ENCODE measurements around the gene JMJD8. TPM values are rescaled to one million over a fixed set of nuclear protein-coding genes. Genes with fewer than 3 reads are reported as not detected.

The JMJD8 gene
- total RNA-seq, 1 donor from 2014 or later: 71.4 TPM

- H3K4me3 Mint-ChIP-seq: peak within 1 kb of the TSS; percentile 85
- DNase-seq (ENCODE audit: low spot score): peak; percentile 91
- H3K4me1 Mint-ChIP-seq (ENCODE audit: low read depth): peaks cover 6% of the 10 kb centered on the region
- peak within 1 kb of the TSS; percentile 91 for H3K27ac Mint-ChIP-seq
- intact Hi-C loops (cut with micrococcal nuclease): loop anchor here (1.0 to 5.0 kb wide), 14 partner anchors 13 to 1521 kb away; partner anchors contain the start of genes AXIN1, CAPN15, CHTF18 and DECR2
- no peaks in the 10 kb centered on the region for H3K36me3 Mint-ChIP-seq (ENCODE audit: low read depth)
- H3K27me3 Mint-ChIP-seq (ENCODE audit: insufficient read depth): no peaks in the 10 kb centered on the region
- H3K9me3 Mint-ChIP-seq: no peaks in the 10 kb centered on the region
Observed at GRCh38 chr16:636206-637080, 47.7 kb downstream of the JMJD8 start, which contains the start of gene METTL26. TSS of gene METTL26 (minus strand) at chr16:636305. CDS start at chr16:636290, 15 bp downstream.

DNA sequence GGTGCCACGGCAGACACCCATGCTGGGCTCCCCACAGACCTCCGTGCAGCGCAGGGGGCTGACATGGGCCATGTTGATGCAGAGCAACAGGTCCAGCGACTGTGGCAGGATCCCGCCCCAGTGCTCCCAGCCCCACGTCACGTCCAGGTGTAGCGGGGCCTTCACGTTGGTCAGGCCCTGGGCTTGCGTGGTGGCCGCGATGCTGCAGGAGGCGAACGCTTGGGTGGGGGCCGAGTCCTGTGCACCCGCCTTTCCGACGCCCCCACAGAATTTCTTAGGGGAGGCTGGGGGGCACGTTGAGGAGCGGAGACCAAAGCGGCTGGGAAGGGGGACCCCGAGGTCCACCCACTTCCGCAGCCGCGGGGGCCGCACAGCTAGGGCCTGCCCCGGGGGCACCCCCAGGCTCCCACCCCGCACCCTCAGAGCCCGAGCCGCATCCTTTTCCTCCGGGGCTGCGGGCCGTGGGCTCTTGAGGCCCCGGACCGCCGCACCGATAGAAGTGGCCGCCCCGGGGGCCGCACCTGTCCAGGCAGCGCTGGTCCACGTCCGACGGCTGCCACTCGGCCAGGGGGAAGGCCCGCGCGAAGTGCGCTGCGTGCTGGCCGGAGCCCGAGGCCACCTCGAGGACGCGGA, 48.4 kb downstream of the JMJD8 start:
- no peak for DNase-seq (ENCODE audit: low spot score)
- no peak overlapping the region for H3K27ac Mint-ChIP-seq
- H3K4me3 Mint-ChIP-seq: peak overlapping the region; percentile 85
- intact Hi-C loops (cut with micrococcal nuclease): loop anchor here (1.0 to 5.0 kb wide), 13 partner anchors 14 to 1522 kb away; partner anchors contain the start of genes AXIN1, CAPN15, CHTF18 and DECR2
- H3K27me3 Mint-ChIP-seq (ENCODE audit: insufficient read depth): no peaks in the 10 kb centered on the region
- H3K9me3 Mint-ChIP-seq: no peaks in the 10 kb centered on the region
- H3K36me3 Mint-ChIP-seq (ENCODE audit: low read depth): no peaks in the 10 kb centered on the region
- peaks cover 6% of the 10 kb centered on the region for H3K4me1 Mint-ChIP-seq (ENCODE audit: low read depth)

GRCh38 chr16:634996-635395, 49.1 kb downstream of the JMJD8 start:
- intact Hi-C loops (cut with micrococcal nuclease): loop anchor here (5.0 kb wide), 3 partner anchors 152 to 1522 kb away; partner anchors contain the start of genes CHTF18, PGAP6, RPUSD1 and TRAF7
- Mint-ChIP-seq H3K27me3 (ENCODE audit: insufficient read depth) (no peaks in the 10 kb centered on the region), H3K4me1 (ENCODE audit: low read depth) (peaks cover 6% of the 10 kb centered on the region), H3K36me3 (ENCODE audit: low read depth) (no peaks in the 10 kb centered on the region), H3K27ac (peak overlapping the region; percentile 63), H3K9me3 (no peaks in the 10 kb centered on the region), H3K4me3 (peak overlapping the region; percentile 79)
- no peak for DNase-seq (ENCODE audit: low spot score)

GRCh38 chr16:634051-634670, 50.0 kb downstream of the JMJD8 start:
- Mint-ChIP-seq H3K4me3 (peak overlapping the region; percentile 75), H3K27me3 (ENCODE audit: insufficient read depth) (no peaks in the 10 kb centered on the region), H3K27ac (peak overlapping the region; percentile 63), H3K4me1 (ENCODE audit: low read depth) (peaks cover 6% of the 10 kb centered on the region), H3K9me3 (no peaks in the 10 kb centered on the region), H3K36me3 (ENCODE audit: low read depth) (no peaks in the 10 kb centered on the region)
- no peak for DNase-seq (ENCODE audit: low spot score)
- intact Hi-C loops (cut with micrococcal nuclease): no loop called here

GRCh38 chr16:633336-634050, 50.6 kb downstream of the JMJD8 start:
- Mint-ChIP-seq H3K9me3 (no peaks in the 10 kb centered on the region), H3K4me3 (peak overlapping the region; percentile 75), H3K4me1 (ENCODE audit: low read depth) (peaks cover 6% of the 10 kb centered on the region), H3K36me3 (ENCODE audit: low read depth) (no peaks in the 10 kb centered on the region), H3K27me3 (ENCODE audit: insufficient read depth) (no peaks in the 10 kb centered on the region), H3K27ac (no peak overlapping the region)
- intact Hi-C loops (cut with micrococcal nuclease): no loop called here
- no peak for DNase-seq (ENCODE audit: low spot score)

GRCh38 chr16:632486-633335, 51.4 kb downstream of the JMJD8 start:
- H3K9me3 Mint-ChIP-seq: no peaks in the 10 kb centered on the region
- DNase-seq (ENCODE audit: low spot score): no peak
- H3K27ac Mint-ChIP-seq: no peak overlapping the region
- no peak overlapping the region for H3K4me3 Mint-ChIP-seq
- H3K4me1 Mint-ChIP-seq (ENCODE audit: low read depth): peaks cover 6% of the 10 kb centered on the region
- no peaks in the 10 kb centered on the region for H3K27me3 Mint-ChIP-seq (ENCODE audit: insufficient read depth)
- intact Hi-C loops (cut with micrococcal nuclease): no loop called here
- H3K36me3 Mint-ChIP-seq (ENCODE audit: low read depth): no peaks in the 10 kb centered on the region

GRCh38 chr16:631808-632358, 52.3 kb downstream of the JMJD8 start:
- Mint-ChIP-seq H3K27me3 (ENCODE audit: insufficient read depth) (no peaks in the 10 kb centered on the region), H3K4me1 (ENCODE audit: low read depth) (peaks cover 6% of the 10 kb centered on the region), H3K27ac (no peak overlapping the region), H3K9me3 (no peaks in the 10 kb centered on the region), H3K36me3 (ENCODE audit: low read depth) (no peaks in the 10 kb centered on the region), H3K4me3 (no peak overlapping the region)
- intact Hi-C loops (cut with micrococcal nuclease): no loop called here
- no peak for DNase-seq (ENCODE audit: low spot score)

Other genes starting within 250 kb of the JMJD8 start
- 122 and 124 TPM in 2 replicates for gene CAPN15, start 156.6 kb downstream of the JMJD8 start, total RNA-seq
- gene PRR35, start 123.9 kb downstream of the JMJD8 start, total RNA-seq: not detected in 2 replicates
- 1.0 and 1.2 TPM in 2 replicates for gene NHLRC4, start 117.3 kb downstream of the JMJD8 start, total RNA-seq
- 50.1 and 52.6 TPM in 2 replicates for gene PIGQ, start 114.4 kb downstream of the JMJD8 start, total RNA-seq
- 14.0 and 15.2 TPM in 2 replicates for gene RAB40C, start 94.3 kb downstream of the JMJD8 start, total RNA-seq
- 0.34 and 0.44 TPM in 2 replicates for gene WFIKKN1, start 53.3 kb downstream of the JMJD8 start, total RNA-seq
- gene METTL26, start 48.0 kb downstream of the JMJD8 start, total RNA-seq: 141 and 147 TPM in 2 replicates
- 66.5 and 67.6 TPM in 2 replicates for gene MCRIP2, start 42.5 kb downstream of the JMJD8 start, total RNA-seq
- 81.2 and 82.3 TPM in 2 replicates for gene WDR90, start 35.0 kb downstream of the JMJD8 start, total RNA-seq
- 165 and 177 TPM in 2 replicates for gene RHOT2, start 16.2 kb downstream of the JMJD8 start, total RNA-seq
- 0.71 and 1.1 TPM in 2 replicates for gene RHBDL1, start 8.7 kb downstream of the JMJD8 start, total RNA-seq
- gene STUB1, start 3.9 kb downstream of the JMJD8 start, total RNA-seq: 94.0 and 95.4 TPM in 2 replicates
- gene WDR24, start 6.1 kb upstream of the JMJD8 start, total RNA-seq: 21.6 and 22.1 TPM in 2 replicates
- gene FBXL16, start 21.5 kb upstream of the JMJD8 start, total RNA-seq: 6.3 and 7.6 TPM in 2 replicates
- 21.8 and 29.6 TPM in 2 replicates for gene METRN, start 30.8 kb upstream of the JMJD8 start, total RNA-seq
- gene ANTKMT, start 36.8 kb upstream of the JMJD8 start, total RNA-seq: 41.3 and 41.6 TPM in 2 replicates
- 5.8 and 7.8 TPM in 2 replicates for gene CCDC78, start 42.1 kb upstream of the JMJD8 start, total RNA-seq
- 15.8 and 19.1 TPM in 2 replicates for gene HAGHL, start 42.8 kb upstream of the JMJD8 start, total RNA-seq
- 41.0 and 43.1 TPM in 2 replicates for gene CIAO3, start 56.7 kb upstream of the JMJD8 start, total RNA-seq
- not detected in 2 replicates for gene MSLN, start 76.4 kb upstream of the JMJD8 start, total RNA-seq
- 49.4 and 49.9 TPM in 2 replicates for gene RPUSD1, start 104.0 kb upstream of the JMJD8 start, total RNA-seq
- gene CHTF18, start 104.3 kb upstream of the JMJD8 start, total RNA-seq: 142 and 154 TPM in 2 replicates
- not detected in 2 replicates for gene GNG13, start 116.4 kb upstream of the JMJD8 start, total RNA-seq